Neutrophil (primary cell): ENCODE measurements around the gene AIFM2.

Source experiments
- H3K27ac ChIP-seq: fragments of 200-600 bp; sonication (generic); 2 replicates; pipeline ENCODE4 v1.5.1; 2016; ENCODE audit warnings: mild to moderate bottlenecking, moderate library complexity
- H3K27me3 ChIP-seq: fragments of 200-600 bp; sonication (generic); 2 replicates; pipeline ENCODE4 v1.6.0; 2016; ENCODE audit warnings: mild to moderate bottlenecking
- H3K36me3 ChIP-seq: fragments of 200-600 bp; sonication (generic); 2 replicates; pipeline ENCODE4 v1.5.1; 2017
- H3K4me1 ChIP-seq, 2 experiments: fragments of 200-600 bp in 1 of 2; sonication (generic) in 1 of 2; 1 replicate in 1 of 2; 2 replicates in 1 of 2; pipeline versions ENCODE4 v1.5.1 to v1.6.1; 2013 to 2016; ENCODE audit warnings: low read depth in 1 of 2, low read length in 1 of 2, mild to moderate bottlenecking in 1 of 2, moderate library complexity in 1 of 2; ENCODE audit not compliant: control insufficient read depth in 1 of 2, insufficient read depth in 1 of 2
- H3K4me3 ChIP-seq, 2 experiments: fragments of 200-600 bp in 1 of 2; sonication (generic) in 1 of 2; 1 replicate in 1 of 2; 2 replicates in 1 of 2; pipeline ENCODE4 v1.5.1; 2013 to 2016; ENCODE audit warnings: low read depth in 1 of 2, low read length in 1 of 2, mild to moderate bottlenecking in 1 of 2, moderate library complexity in 1 of 2
- H3K9me3 ChIP-seq: fragments of 200-600 bp; sonication (generic); 2 replicates; pipeline ENCODE4 v1.5.1; 2016
- CTCF ChIP-seq: fragments of 200-600 bp; sonication (generic); IDR thresholded peaks from 2 replicates; pipeline ENCODE4 v1.5.1; 2016; ENCODE audit warnings: antibody characterized with exemption

Gene AIFM2

GRCh38 chr10:70068925-70069324, 63.7 kb downstream of the AIFM2 start:
- Histone ChIP-seq H3K36me3 (no peaks in the 10 kb centered on the region), H3K4me1 (no peaks in the 10 kb centered on the region), H3K4me3 (no peak overlapping the region), H3K9me3 (no peaks in the 10 kb centered on the region), H3K27ac (no peak overlapping the region), H3K27me3 (no peaks in the 10 kb centered on the region)
- TF ChIP-seq CTCF, result no peak

GRCh38 chr10:70067586-70067985, 65.0 kb downstream of the AIFM2 start:
- no peak for TF ChIP-seq CTCF
- Histone ChIP-seq H3K9me3 (no peaks in the 10 kb centered on the region), H3K27me3 (no peaks in the 10 kb centered on the region), H3K27ac (no peak overlapping the region), H3K4me3 (no peak overlapping the region), H3K36me3 (no peaks in the 10 kb centered on the region), H3K4me1 (no peaks in the 10 kb centered on the region)

- no peaks in the 10 kb centered on the region for H3K4me1 ChIP-seq
- no peaks in the 10 kb centered on the region for H3K9me3 ChIP-seq
- no peaks in the 10 kb centered on the region for H3K36me3 ChIP-seq
- H3K4me3 ChIP-seq, result no peak overlapping the region
- no peak for TF ChIP-seq CTCF
- no peak overlapping the region for H3K27ac ChIP-seq
- H3K27me3 ChIP-seq, result no peaks in the 10 kb centered on the region
Observed at GRCh38 chr10:70066190-70066589, 66.4 kb downstream of the AIFM2 start.

- Histone ChIP-seq H3K4me1 (no peaks in the 10 kb centered on the region), H3K27ac (no peak overlapping the region), H3K4me3 (no peak overlapping the region), H3K36me3 (no peaks in the 10 kb centered on the region), H3K27me3 (no peaks in the 10 kb centered on the region), H3K9me3 (no peaks in the 10 kb centered on the region)
- TF ChIP-seq CTCF, result no peak
Observed at GRCh38 chr10:70064486-70064885, 68.1 kb downstream of the AIFM2 start.

GRCh38 chr10:70063418-70064098, 69.1 kb downstream of the AIFM2 start:
- Histone ChIP-seq H3K36me3 (no peaks in the 10 kb centered on the region), H3K9me3 (no peaks in the 10 kb centered on the region), H3K27me3 (no peaks in the 10 kb centered on the region), H3K4me1 (no peaks in the 10 kb centered on the region), H3K27ac (no peak overlapping the region), H3K4me3 (no peak overlapping the region)
- no peak for TF ChIP-seq CTCF
